Measurements from ENCODE around the gene FAT4. TPM values are rescaled to one million over a fixed set of nuclear protein-coding genes. Genes with fewer than 3 reads are reported as not detected.

Gene FAT4
- total and polyA plus RNA-seq, 2 of the 8 experiments (the other 6 are each of a cell fraction or from before 2014, with no cell fraction given) = 1.3 to 5.3 TPM

DNA sequence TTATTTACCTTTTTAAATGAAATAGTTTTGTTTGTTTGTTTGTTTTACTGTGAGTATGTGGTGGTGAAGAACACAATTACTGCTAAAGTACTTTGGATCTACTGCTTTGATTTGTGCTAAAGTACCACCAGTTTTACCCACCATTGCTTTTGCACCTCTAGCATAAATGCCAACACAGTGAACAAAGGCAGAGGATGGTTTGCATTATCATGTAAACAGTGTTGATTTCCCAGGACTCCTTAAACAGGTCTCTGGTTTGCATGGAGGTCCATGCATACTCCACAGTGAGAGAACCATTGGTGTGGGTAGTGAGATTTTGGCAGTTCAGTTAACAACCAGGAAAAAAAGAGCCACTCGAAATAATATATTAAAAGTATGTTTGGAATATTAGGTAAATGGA, 11.0 kb downstream of the FAT4 start:
- Histone ChIP-seq H4K8ac (ENCODE audit: extremely low read depth, insufficient read depth, low read length) (no peak overlapping the region), H2BK12ac (ENCODE audit: low read depth, low read length) (no peak overlapping the region), H4K5ac (ENCODE audit: insufficient read length, low read depth, low read length) (no peak overlapping the region), H3K27me3 (replicated peaks in 1 of 4; ENCODE audit: control insufficient read depth in 3 of 4, extremely low read depth in 1 of 4, insufficient read depth in 3 of 4, low read length in 3 of 4) (no peaks in the 10 kb centered on the region), H3K79me1 (ENCODE audit: low read depth, low read length) (no peaks in the 10 kb centered on the region), H3K4me1 (replicated peaks in 1 of 4; ENCODE audit: control insufficient read depth in 3 of 4, insufficient read depth in 4 of 4, low read length in 3 of 4) (peaks cover 0 to 5% (median 0%) of the 10 kb centered on the region in 4 experiments; a peak in 1 of 7 replicates), H4K91ac (replicated peaks; ENCODE audit: insufficient read length, low read length) (no peak overlapping the region), H2BK20ac (ENCODE audit: low read length) (no peak overlapping the region), H3K23ac (ENCODE audit: insufficient read length) (no peak overlapping the region), H3K9me3 (ENCODE audit: insufficient read depth in 2 of 2, low read depth in 1 of 2, low read length in 1 of 2) (no peaks in the 10 kb centered on the region), H2AFZ (ENCODE audit: low read length) (no peak overlapping the region), H3K4me3 (ENCODE audit: extremely low read depth in 1 of 4, insufficient read depth in 2 of 4, low read depth in 3 of 4, low read length in 4 of 4) (no peak overlapping the region), H3K9ac (replicated peaks in 1 of 4; ENCODE audit: extremely low read depth in 1 of 4, low read depth in 3 of 4, low read length in 3 of 4) (no peak overlapping the region), H3K27ac (ENCODE audit: low read depth, low read length) (no peak overlapping the region), H3K4me2 (ENCODE audit: insufficient read depth in 1 of 2, low read depth in 2 of 2, low read length in 2 of 2) (no peak overlapping the region; a peak in 1 of 4 replicates), H2BK5ac (ENCODE audit: low read depth, low read length) (no peak overlapping the region), H3K4ac (replicated peaks; ENCODE audit: insufficient read length, low read depth, low read length) (no peak overlapping the region), H3K56ac (replicated peaks; ENCODE audit: insufficient read length, low read depth, low read length) (no peak overlapping the region), H3K14ac (ENCODE audit: insufficient read length) (no peak overlapping the region), H2AK5ac (ENCODE audit: low read depth, low read length) (no peak overlapping the region), H2BK15ac (ENCODE audit: low read length) (no peak overlapping the region), H3K36me3 (ENCODE audit: control insufficient read depth in 2 of 4, insufficient read depth in 4 of 4, low read length in 3 of 4) (no peaks in the 10 kb centered on the region), H4K20me1 (replicated peaks in 1 of 2; ENCODE audit: control insufficient read depth in 1 of 2, insufficient read depth in 2 of 2, low read length in 2 of 2) (no peaks in the 10 kb centered on the region), H3K18ac (ENCODE audit: extremely low read depth, low read length) (no peak overlapping the region), H3K79me2 (ENCODE audit: control insufficient read depth in 1 of 2, insufficient read depth in 2 of 2, low read length in 2 of 2) (no peaks in the 10 kb centered on the region), H3K23me2 (ENCODE audit: low read depth, low read length) (no peaks in the 10 kb centered on the region), H2BK120ac (replicated peaks; ENCODE audit: low read depth, low read length) (no peak overlapping the region)
- DNase-seq (ENCODE audit: low read depth in 1 of 2, low spot score in 2 of 2) (no peak), FAIRE-seq (no peak)
- CTCF ChIA-PET (ENCODE audit: partially characterized antibody) = interaction anchor here (0.8 to 0.9 kb wide), 2 partner anchors 8 to 158 kb away, joined by 3 read pairs; no protein-coding TSS in a partner anchor
- POLR2A ChIA-PET (ENCODE audit: partially characterized antibody) = no interaction called here
- no peak for TF ChIP-seq EP300 (IDR thresholded peaks at IDR 0.05; ENCODE audit: borderline replicate concordance in 1 of 2, low read depth in 2 of 2, low read length in 2 of 2)
- no peak for TF ChIP-seq YY1 (IDR thresholded peaks at IDR 0.05; ENCODE audit: low read depth, low read length)
- TF ChIP-seq SIRT6 (IDR thresholded peaks at IDR 0.05; ENCODE audit: low read length) = no peak
- no peak for TF ChIP-seq SRF (IDR thresholded peaks at IDR 0.05; ENCODE audit: low read depth, low read length)
- no peak for TF ChIP-seq SIX5 (IDR thresholded peaks at IDR 0.05; ENCODE audit: low read depth, low read length)
- TF ChIP-seq POU5F1 (IDR thresholded peaks at IDR 0.05; ENCODE audit: low read depth, low read length) = 0 out of 2 replicates have a peak, but pooled peaks have one; percentile 49
- whole genome bisulfite sequencing, 2 experiments (ENCODE audit: extremely low coverage in 1 of 2, insufficient coverage in 1 of 2, insufficient read length in 1 of 2, insufficient replicate concordance in 2 of 2, low coverage in 1 of 2, low lambda C conversion rate in 2 of 2, missing lambda C conversion rate in 1 of 2) = 76% methylated on average over 1 of the region's 1 CpG; no CpG with 5 or more reads in 1 of the 2 experiments
